ENCODE measurements around the gene PDZRN3. TPM values are rescaled to one million over a fixed set of nuclear protein-coding genes. Genes with fewer than 3 reads are reported as not detected.

Gene PDZRN3
- total RNA-seq, 1 experiment from 2014 or later, result 0.17 TPM

DNA sequence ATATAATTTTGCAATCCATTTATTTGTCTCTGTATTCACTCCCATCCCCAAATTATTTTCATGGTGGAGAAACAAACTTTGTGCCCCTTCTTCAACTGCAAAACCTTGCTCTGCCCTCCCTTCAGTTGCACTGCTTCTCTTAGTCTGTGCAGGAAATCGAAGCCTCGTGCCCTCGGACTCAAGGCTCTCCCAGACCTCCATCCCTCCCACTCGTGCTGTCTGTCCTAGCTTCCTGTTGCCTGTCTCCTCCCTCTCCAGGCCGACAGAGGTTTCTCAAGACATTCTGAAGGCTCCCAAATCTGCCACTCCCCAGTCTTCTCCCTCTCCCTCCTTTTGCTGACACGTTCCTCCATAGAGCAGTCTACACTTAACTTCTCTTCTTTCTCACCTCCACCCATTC is 177.6 kb downstream of the PDZRN3 start:
- BruUV-seq (replicated peaks), result no TSS peak
- Histone ChIP-seq H3K4me1 (ENCODE audit: control insufficient read depth in 1 of 2, insufficient read depth in 2 of 2, low read length in 2 of 2) (no peaks in the 10 kb centered on the region), H3K9me3 (ENCODE audit: control insufficient read depth in 1 of 2, insufficient read depth in 1 of 2, low read depth in 1 of 2, low read length in 2 of 2) (no peaks in the 10 kb centered on the region), H3K4me3 (replicated peaks in 1 of 2; ENCODE audit: low read depth in 1 of 2, low read length in 2 of 2) (no peak overlapping the region), H3K79me2 (ENCODE audit: insufficient read depth, low read length) (no peaks in the 10 kb centered on the region), H3K4me2 (ENCODE audit: low read length) (no peak overlapping the region), H3K9me2 (ENCODE audit: insufficient read depth) (no peaks in the 10 kb centered on the region), H2AFZ (ENCODE audit: low read depth, low read length, poor library complexity, severe bottlenecking) (no peak overlapping the region), H4K20me1 (ENCODE audit: insufficient read depth) (no peaks in the 10 kb centered on the region), H3K36me3 (ENCODE audit: control insufficient read depth in 1 of 2, insufficient read depth in 2 of 2, low read length in 2 of 2) (no peaks in the 10 kb centered on the region), H3K9ac (ENCODE audit: low read length) (no peak overlapping the region), H3K27me3 (ENCODE audit: insufficient read depth, low read length) (peaks cover 21% of the 10 kb centered on the region), H3K27ac (ENCODE audit: low read depth, low read length) (no peak overlapping the region)
- CTCF ChIA-PET, result no interaction called here
- TF ChIP-seq CBX3 (IDR thresholded peaks at IDR 0.05; ENCODE audit: low read depth), result no peak
- TF ChIP-seq, protein P1, sequence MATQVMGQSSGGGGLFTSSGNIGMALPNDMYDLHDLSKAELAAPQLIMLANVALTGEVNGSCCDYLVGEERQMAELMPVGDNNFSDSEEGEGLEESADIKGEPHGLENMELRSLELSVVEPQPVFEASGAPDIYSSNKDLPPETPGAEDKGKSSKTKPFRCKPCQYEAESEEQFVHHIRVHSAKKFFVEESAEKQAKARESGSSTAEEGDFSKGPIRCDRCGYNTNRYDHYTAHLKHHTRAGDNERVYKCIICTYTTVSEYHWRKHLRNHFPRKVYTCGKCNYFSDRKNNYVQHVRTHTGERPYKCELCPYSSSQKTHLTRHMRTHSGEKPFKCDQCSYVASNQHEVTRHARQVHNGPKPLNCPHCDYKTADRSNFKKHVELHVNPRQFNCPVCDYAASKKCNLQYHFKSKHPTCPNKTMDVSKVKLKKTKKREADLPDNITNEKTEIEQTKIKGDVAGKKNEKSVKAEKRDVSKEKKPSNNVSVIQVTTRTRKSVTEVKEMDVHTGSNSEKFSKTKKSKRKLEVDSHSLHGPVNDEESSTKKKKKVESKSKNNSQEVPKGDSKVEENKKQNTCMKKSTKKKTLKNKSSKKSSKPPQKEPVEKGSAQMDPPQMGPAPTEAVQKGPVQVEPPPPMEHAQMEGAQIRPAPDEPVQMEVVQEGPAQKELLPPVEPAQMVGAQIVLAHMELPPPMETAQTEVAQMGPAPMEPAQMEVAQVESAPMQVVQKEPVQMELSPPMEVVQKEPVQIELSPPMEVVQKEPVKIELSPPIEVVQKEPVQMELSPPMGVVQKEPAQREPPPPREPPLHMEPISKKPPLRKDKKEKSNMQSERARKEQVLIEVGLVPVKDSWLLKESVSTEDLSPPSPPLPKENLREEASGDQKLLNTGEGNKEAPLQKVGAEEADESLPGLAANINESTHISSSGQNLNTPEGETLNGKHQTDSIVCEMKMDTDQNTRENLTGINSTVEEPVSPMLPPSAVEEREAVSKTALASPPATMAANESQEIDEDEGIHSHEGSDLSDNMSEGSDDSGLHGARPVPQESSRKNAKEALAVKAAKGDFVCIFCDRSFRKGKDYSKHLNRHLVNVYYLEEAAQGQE (IDR thresholded peaks at IDR 0.05; ENCODE audit: low read depth), result no peak
- TF ChIP-seq POLR2A (IDR thresholded peaks at IDR 0.05; ENCODE audit: borderline replicate concordance, extremely low read depth, insufficient read depth, insufficient read length), result no peak
- TF ChIP-seq ATF3 (IDR thresholded peaks at IDR 0.05), result no peak
- no peak for TF ChIP-seq FOSL1 (IDR thresholded peaks at IDR 0.05; ENCODE audit: low read depth)
- no peak for TF ChIP-seq ELF1 (IDR thresholded peaks at IDR 0.05; ENCODE audit: borderline replicate concordance, low read depth)
- TF ChIP-seq ZFX (IDR thresholded peaks at IDR 0.05), result no peak
- no peak for TF ChIP-seq MAX (IDR thresholded peaks at IDR 0.05)
- no peak for TF ChIP-seq POLR2AphosphoS5 (IDR thresholded peaks at IDR 0.05; ENCODE audit: low read depth, low read length)
- no peak for TF ChIP-seq ZNF274 (IDR thresholded peaks at IDR 0.05; ENCODE audit: low read depth, low read length)
- POLR2A ChIA-PET, result no interaction called here
- intact Hi-C loops (cut with micrococcal nuclease), result no loop called here
- ATAC-seq, result no peak
- no peak for DNase-seq (ENCODE audit: low read depth, low spot score)
- RAD21 ChIA-PET (ENCODE audit: low non-redundant PET in 1 of 2, low total read pairs in 2 of 2, uncharacterized antibody in 2 of 2, unreplicated experiment in 2 of 2), result no interaction called here

Measured in HCT116 (cell line).